ENCODE data around the gene ANKRD31.
"Not testable (repeated sequence)": the region's sequence is repeated elsewhere in the genome, so short reads cannot be mapped to it uniquely, and the experiment has no call there.

Gene ANKRD31

GRCh38 chr5:75138689-75139088 is 98.0 kb downstream of the ANKRD31 start:
- FAIRE-seq, result no peak

GRCh38 chr5:75130818-75131349 is 105.8 kb downstream of the ANKRD31 start:
- FAIRE-seq, result no peak

GRCh38 chr5:75116856-75117255 is 119.8 kb downstream of the ANKRD31 start:
- FAIRE-seq, result no peak

- not testable (repeated sequence) for FAIRE-seq
Observed at GRCh38 chr5:75114311-75114710, 122.4 kb downstream of the ANKRD31 start.

GRCh38 chr5:75113354-75114113 is 123.1 kb downstream of the ANKRD31 start:
- no peak for FAIRE-seq

- no peak for FAIRE-seq
Observed at GRCh38 chr5:75108931-75109596, 127.6 kb downstream of the ANKRD31 start.

- no peak for FAIRE-seq
Observed at GRCh38 chr5:75108515-75108914, 128.2 kb downstream of the ANKRD31 start.

- FAIRE-seq, result not testable (repeated sequence)
Observed at GRCh38 chr5:75095956-75096355, 140.7 kb downstream of the ANKRD31 start.

GRCh38 chr5:75091597-75091996 is 145.1 kb downstream of the ANKRD31 start:
- FAIRE-seq, result no peak

GRCh38 chr5:75089662-75090061 is 147.0 kb downstream of the ANKRD31 start:
- no peak for FAIRE-seq

GRCh38 chr5:75089137-75089536 is 147.5 kb downstream of the ANKRD31 start:
- FAIRE-seq, result no peak

GRCh38 chr5:75088648-75089047 is 148.0 kb downstream of the ANKRD31 start:
- no peak for FAIRE-seq

GRCh38 chr5:75081510-75081909 is 155.2 kb downstream of the ANKRD31 start:
- FAIRE-seq, result no peak

- FAIRE-seq, result not testable (repeated sequence)
Observed at GRCh38 chr5:75079346-75079745, 157.3 kb downstream of the ANKRD31 start.

GRCh38 chr5:75078027-75078426 is 158.7 kb downstream of the ANKRD31 start:
- FAIRE-seq, result no peak

- FAIRE-seq, result no peak
Observed at GRCh38 chr5:75072061-75072460, 164.6 kb downstream of the ANKRD31 start.

GRCh38 chr5:75071100-75071499 is 165.6 kb downstream of the ANKRD31 start:
- peak; percentile 22 for FAIRE-seq

GRCh38 chr5:75067434-75067833 is 169.2 kb downstream of the ANKRD31 start:
- FAIRE-seq, result no peak

GRCh38 chr5:75062925-75063531 is 173.7 kb downstream of the ANKRD31 start:
- FAIRE-seq, result no peak

GRCh38 chr5:75059912-75060545 is 176.6 kb downstream of the ANKRD31 start:
- no peak for FAIRE-seq

- no peak for FAIRE-seq
Observed at GRCh38 chr5:75058986-75059535, 177.6 kb downstream of the ANKRD31 start.

- FAIRE-seq, result no peak
Observed at GRCh38 chr5:75057561-75057960, 179.1 kb downstream of the ANKRD31 start.

- FAIRE-seq, result no peak
Observed at GRCh38 chr5:75055727-75056144, 180.9 kb downstream of the ANKRD31 start.

Measured in TTC549 (cell line).